Ishikawa (cell line): Measurements from ENCODE around the gene ZNF43.

Experiments
- EP300 ChIP-seq: IDR thresholded peaks from 2 replicates; pipeline ENCODE4 v1.6.1; 2012; ENCODE audit warnings: borderline replicate concordance
- TAF1 ChIP-seq: IDR thresholded peaks from 2 replicates; pipeline ENCODE4 v1.6.1; 2012; ENCODE audit warnings: low read depth, mild to moderate bottlenecking

- no peak for TF ChIP-seq TAF1
- TF ChIP-seq EP300, result no peak
Observed at GRCh38 chr19:21812448-21812847, 23.5 kb downstream of the ZNF43 start.
